Omental fat pad (tissue), 4 donors: ENCODE measurements around the gene PRND. TPM values are rescaled to one million over a fixed set of nuclear protein-coding genes. Genes with fewer than 3 reads are reported as not detected.

ENCODE experiments used
- ATAC-seq: fragments of 150-250 bp; one replicate; pipeline ENCODE4 v1.9.1; 2016; ENCODE audit warnings: mild to moderate bottlenecking, moderate library complexity; ENCODE audit not compliant: low FRiP score
- DNase-seq: peaks from one replicate; pipeline ENCODE4 v3.0.0-alpha.2; 2019; ENCODE audit warnings: low spot score
- total RNA-seq, 4 donors: library from RNA; depleted of rRNA; stranded (reverse); fragments of >200 nt; gene quantifications; one replicate each; pipeline ENCODE4 v1.1.0, GENCODE V29; 2016
- TF ChIP-seq, protein P1 (sequence below), 3 donors: fragments of 450-650 bp; IDR thresholded peaks; one replicate each; pipeline ENCODE4 v1.5.1; 2016 to 2017; ENCODE audit warnings: antibody characterized with exemption in 3 of 3, mild to moderate bottlenecking in 3 of 3, moderate library complexity in 2 of 3

PRND gene
- total RNA-seq, 4 donors from 2014 or later = 0.09 TPM; not detected in 3

DNA sequence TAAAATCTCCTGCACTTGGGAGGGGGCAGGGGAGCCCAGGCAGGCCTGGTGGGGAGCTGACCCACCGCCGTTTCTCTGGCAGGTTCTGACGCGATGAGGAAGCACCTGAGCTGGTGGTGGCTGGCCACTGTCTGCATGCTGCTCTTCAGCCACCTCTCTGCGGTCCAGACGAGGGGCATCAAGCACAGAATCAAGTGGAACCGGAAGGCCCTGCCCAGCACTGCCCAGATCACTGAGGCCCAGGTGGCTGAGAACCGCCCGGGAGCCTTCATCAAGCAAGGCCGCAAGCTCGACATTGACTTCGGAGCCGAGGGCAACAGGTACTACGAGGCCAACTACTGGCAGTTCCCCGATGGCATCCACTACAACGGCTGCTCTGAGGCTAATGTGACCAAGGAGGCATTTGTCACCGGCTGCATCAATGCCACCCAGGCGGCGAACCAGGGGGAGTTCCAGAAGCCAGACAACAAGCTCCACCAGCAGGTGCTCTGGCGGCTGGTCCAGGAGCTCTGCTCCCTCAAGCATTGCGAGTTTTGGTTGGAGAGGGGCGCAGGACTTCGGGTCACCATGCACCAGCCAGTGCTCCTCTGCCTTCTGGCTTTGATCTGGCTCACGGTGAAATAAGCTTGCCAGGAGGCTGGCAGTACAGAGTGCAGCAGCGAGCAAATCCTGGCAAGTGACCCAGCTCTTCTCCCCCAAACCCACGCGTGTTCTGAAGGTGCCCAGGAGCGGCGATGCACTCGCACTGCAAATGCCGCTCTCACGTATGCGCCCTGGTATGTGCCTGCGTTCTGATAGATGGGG lies 3.0 kb downstream of the PRND start:
- TF ChIP-seq, protein P1, sequence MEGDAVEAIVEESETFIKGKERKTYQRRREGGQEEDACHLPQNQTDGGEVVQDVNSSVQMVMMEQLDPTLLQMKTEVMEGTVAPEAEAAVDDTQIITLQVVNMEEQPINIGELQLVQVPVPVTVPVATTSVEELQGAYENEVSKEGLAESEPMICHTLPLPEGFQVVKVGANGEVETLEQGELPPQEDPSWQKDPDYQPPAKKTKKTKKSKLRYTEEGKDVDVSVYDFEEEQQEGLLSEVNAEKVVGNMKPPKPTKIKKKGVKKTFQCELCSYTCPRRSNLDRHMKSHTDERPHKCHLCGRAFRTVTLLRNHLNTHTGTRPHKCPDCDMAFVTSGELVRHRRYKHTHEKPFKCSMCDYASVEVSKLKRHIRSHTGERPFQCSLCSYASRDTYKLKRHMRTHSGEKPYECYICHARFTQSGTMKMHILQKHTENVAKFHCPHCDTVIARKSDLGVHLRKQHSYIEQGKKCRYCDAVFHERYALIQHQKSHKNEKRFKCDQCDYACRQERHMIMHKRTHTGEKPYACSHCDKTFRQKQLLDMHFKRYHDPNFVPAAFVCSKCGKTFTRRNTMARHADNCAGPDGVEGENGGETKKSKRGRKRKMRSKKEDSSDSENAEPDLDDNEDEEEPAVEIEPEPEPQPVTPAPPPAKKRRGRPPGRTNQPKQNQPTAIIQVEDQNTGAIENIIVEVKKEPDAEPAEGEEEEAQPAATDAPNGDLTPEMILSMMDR (IDR thresholded peaks at IDR 0.05) = no peak
- DNase-seq = no peak
- ATAC-seq = no peak

DNA sequence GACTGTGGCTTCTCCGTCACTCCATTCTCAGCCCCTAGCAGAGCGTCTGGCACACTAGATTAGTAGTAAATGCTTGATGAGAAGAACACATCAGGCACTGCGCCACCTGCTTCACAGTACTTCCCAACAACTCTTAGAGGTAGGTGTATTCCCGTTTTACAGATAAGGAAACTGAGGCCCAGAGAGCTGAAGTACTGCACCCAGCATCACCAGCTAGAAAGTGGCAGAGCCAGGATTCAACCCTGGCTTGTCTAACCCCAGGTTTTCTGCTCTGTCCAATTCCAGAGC lies 3.5 kb downstream of the PRND start:
- ATAC-seq = no peak
- no peak for DNase-seq
- TF ChIP-seq, protein P1 (IDR thresholded peaks at IDR 0.05) = no peak

DNA sequence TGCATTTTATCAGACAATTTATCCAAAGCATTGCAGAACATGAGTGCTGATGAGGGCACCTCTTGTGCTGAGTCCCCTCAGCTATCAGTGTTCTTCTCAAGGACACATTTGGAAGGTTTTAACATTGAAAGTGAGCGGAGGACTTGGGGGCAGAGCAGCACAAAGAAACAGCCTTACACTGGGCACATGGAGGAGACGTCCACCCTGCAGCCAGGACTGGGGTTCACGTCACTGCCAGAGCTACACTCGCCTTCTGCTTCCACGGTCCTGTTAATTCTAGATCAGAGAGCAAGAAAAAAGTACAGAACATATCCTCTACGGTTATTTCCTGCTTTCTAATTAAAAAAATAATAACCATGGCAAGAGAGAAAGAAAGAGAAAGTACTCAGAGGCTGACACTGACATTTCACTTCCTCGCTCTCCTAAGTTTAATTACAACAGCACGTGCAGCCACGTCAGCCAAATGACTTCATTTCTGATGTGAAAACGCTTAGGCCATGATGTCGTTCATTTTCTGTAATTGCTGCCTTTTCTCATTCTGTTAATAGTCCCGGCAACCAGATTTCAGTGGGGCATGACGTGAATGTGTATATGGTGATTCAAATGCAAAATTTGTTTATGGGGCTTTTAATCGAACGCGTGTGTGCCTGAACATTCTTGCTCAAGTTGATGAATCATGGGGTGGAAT lies 5.1 kb downstream of the PRND start:
- DNase-seq = no peak
- TF ChIP-seq, protein P1 (IDR thresholded peaks at IDR 0.05) = no peak
- ATAC-seq = no peak

DNA sequence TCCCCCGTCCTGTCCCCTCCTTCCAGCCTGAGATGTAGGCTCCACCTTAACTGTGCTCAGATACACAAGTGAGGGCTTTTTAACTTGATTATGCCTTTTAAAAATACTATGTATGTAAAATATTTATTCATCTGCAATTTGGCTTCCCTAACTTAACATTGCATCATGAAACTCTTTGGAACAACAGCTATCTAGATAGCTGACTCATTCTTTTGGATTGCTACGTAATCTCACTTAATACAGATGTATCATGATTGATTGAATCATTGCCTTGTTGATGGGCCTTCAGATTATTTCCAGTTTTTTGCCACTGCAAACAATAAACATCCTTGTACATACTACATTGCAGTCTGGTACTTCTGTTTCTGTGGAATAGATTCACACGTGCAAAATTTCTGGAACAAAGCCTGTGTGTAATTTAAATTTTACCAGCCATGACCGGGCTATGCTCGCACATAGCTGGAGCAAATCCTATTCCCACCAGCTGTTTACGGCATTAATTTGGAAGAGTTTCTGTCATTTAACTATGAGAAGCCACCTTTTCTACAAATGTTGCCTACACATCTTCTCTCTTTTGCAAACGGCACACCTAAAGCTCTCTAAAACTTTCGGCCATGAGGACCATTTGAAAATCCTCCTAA lies 6.5 kb downstream of the PRND start:
- TF ChIP-seq, protein P1 (IDR thresholded peaks at IDR 0.05) = no peak
- no peak for DNase-seq
- ATAC-seq = no peak

DNA sequence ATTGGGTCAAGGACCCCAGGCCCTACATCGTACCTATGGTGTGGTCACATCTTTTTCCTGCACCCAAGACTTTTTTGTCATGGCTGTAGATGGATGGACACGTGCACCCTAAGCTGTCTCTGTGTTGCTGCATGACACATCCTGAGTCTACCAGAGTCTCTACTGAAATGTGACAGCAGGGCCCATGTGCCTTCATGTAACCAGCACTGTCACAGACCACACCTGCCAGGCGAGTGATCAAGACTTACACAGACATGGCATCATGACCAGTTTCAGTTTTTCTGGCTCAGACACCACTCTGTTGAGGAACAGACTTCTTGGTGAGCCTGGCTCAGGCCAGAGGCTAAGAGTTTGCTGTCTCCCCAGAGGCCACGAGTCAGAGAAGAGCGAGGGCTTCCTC lies 7.6 kb downstream of the PRND start:
- TF ChIP-seq, protein P1 (IDR thresholded peaks at IDR 0.05) = no peak
- no peak for ATAC-seq
- DNase-seq = no peak

DNA sequence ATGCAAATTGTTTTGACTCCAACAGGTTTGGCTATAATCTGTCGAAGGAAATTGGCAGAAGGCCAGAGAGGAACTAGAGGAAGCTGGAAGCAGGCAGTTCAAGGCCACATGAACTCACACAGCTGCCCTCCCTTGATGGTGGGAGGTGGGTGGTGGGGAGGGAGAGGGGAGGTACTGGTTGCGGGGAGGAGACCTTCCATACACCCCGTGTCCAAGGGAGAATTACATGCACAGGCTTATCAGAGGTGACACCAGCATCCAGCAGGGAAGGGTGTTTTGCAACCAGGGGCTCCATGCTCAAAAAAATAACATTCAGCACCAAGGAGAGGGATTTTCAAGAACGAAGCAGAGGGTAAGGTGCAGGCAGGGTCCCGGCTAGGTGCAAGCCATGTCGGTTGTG lies 9.1 kb downstream of the PRND start:
- TF ChIP-seq, protein P1 (IDR thresholded peaks at IDR 0.05) = no peak
- no peak for ATAC-seq

More for the DNA sequence above, 9.1 kb downstream of the PRND start:
- DNase-seq = no peak
